Fibroblast of skin of left quadriceps (primary cell): ENCODE data around the gene OR10K2.

Experiments
- DNase-seq, 2 experiments: peaks; one replicate each; pipeline ENCODE4 v3.0.0-alpha.2; 2013; ENCODE audit warnings: low read depth in 2 of 2

OR10K2 gene

DNA sequence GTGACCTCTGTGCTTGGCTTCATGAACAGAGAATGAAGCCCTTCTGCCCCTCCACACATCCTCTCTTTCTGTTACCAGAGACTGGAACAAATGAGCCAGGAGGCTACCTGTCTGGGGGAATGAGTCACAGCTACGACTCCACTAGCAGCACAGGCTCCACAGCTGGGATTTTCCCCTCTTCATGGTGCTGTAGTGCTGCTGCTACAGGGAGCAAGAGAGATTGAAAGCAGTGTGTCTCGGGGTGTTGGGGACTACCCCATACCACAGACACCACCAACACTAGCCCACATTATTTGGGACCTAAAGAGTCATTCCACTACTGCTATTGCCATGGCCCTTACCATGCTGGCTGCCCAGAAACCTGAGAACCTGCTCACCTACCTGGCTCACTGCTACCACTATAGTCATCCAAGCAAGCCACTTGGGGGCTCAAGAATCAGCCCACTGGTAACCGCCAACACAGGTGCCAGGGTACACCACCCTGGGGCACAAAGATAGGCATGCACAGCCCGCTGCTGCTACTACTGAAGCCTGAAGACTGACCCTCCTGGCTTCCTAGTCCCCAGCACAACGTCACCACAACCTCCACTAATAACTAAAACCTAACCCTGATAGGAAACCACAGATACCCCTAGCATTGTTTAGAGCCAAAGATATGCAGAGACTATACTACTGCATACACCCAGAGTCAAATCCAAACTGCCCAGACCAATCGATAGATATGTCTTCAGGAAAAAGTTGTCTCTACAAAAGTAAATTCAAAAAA lies 54.7 kb downstream of the OR10K2 start:
- no peak for DNase-seq
